Suprapubic skin (tissue), 4 donors: ENCODE results near the gene MALRD1.

Experiments used
- CTCF ChIP-seq, 2 donors: fragments of 200-600 bp in 1 of 2; fragments of 450-650 bp in 1 of 2; sonication (generic) in 1 of 2; IDR thresholded peaks; one replicate each; pipeline ENCODE4 v1.5.1; 2016 to 2019; ENCODE audit warnings: antibody characterized with exemption in 2 of 2, mild to moderate bottlenecking in 1 of 2, moderate library complexity in 1 of 2
- POLR2A ChIP-seq, 2 donors: fragments of 450-650 bp; IDR thresholded peaks; one replicate each; pipeline ENCODE4 v1.6.1; 2017; ENCODE audit warnings: antibody characterized with exemption in 2 of 2, mild to moderate bottlenecking in 2 of 2, moderate library complexity in 2 of 2
- POLR2AphosphoS5 ChIP-seq, 3 donors: sonication (generic); formaldehyde crosslinking; IDR thresholded peaks; one replicate each; pipeline ENCODE4 v1.6.1; 2017; ENCODE audit warnings: antibody characterized with exemption in 3 of 3

- no peak for TF ChIP-seq CTCF (IDR thresholded peaks at IDR 0.05)
- no peak for TF ChIP-seq POLR2A (IDR thresholded peaks at IDR 0.05)
- no peak for TF ChIP-seq POLR2AphosphoS5 (IDR thresholded peaks at IDR 0.05)
Measured at GRCh38 chr10:19640566-19641263, 592.1 kb downstream of the MALRD1 start.
